SK-N-SH (cell line): ENCODE data around the gene MRGPRG. TPM values are rescaled to one million over a fixed set of nuclear protein-coding genes. Genes with fewer than 3 reads are reported as not detected.

Experiments used
- CTCF ChIA-PET: fragments of 300-600, 350-600 bp; formaldehyde crosslinking; extraction: SDS; loops from one replicate; lab custom pipeline; 2021; lab: Yijun Ruan, JAX
- POLR2A ChIA-PET: fragments of 350-600 bp; sonication (Branson Sonifier 250); formaldehyde crosslinking; extraction: SDS; loops from one replicate; lab custom pipeline; 2020; ENCODE audit warnings: antibody characterized with exemption, inconsistent platforms; lab: Yijun Ruan, JAX
- DNase-seq: peaks from one replicate; pipeline ENCODE4 v3.0.0; 2012
- H2AFZ ChIP-seq: fragments of 200-600 bp; sonication (generic); 2 replicates; pipeline ENCODE4 v1.8.1; 2016; ENCODE audit warnings: antibody characterized with exemption, mild to moderate bottlenecking, low read depth
- H3F3A ChIP-seq: fragments of 200-600 bp; sonication (generic); replicated peaks from 2 replicates; pipeline ENCODE3; 2016; ENCODE audit warnings: antibody characterized with exemption, mild to moderate bottlenecking; ENCODE audit not compliant: insufficient read depth
- H3K27ac ChIP-seq, 2 experiments: fragments of 200-500 bp in 1 of 2; fragments of 200-600 bp in 1 of 2; sonication (Bioruptor generic) in 1 of 2; sonication (generic), shearing (Covaris generic) in 1 of 2; 2 replicates each; pipeline versions ENCODE4 v1.5.1 to v1.6.1; 2014 to 2016; ENCODE audit warnings: low read depth in 2 of 2, inconsistent platforms in 1 of 2, low read length in 1 of 2, mild to moderate bottlenecking in 1 of 2, mixed read lengths in 1 of 2
- H3K27me3 ChIP-seq: fragments of 200-600 bp; sonication (generic), shearing (Covaris generic); 2 replicates; pipeline ENCODE4 v1.6.1; 2016; ENCODE audit warnings: mixed run types; ENCODE audit not compliant: insufficient read depth
- H3K36me3 ChIP-seq, 2 experiments: fragments of 200-500 bp in 1 of 2; fragments of 200-600 bp in 1 of 2; sonication (Bioruptor generic) in 1 of 2; sonication (generic) in 1 of 2; replicated peaks in 1 of 2; 2 replicates each; pipeline versions ENCODE3 to v1.5.1; 2014 to 2016; ENCODE audit warnings: low read length in 1 of 2, mild to moderate bottlenecking in 1 of 2; ENCODE audit not compliant: insufficient read depth in 2 of 2, control insufficient read depth in 1 of 2
- H3K4me1 ChIP-seq, 2 experiments: fragments of 200-500 bp in 1 of 2; fragments of 200-600 bp in 1 of 2; sonication (Bioruptor generic) in 1 of 2; sonication (generic), shearing (Covaris generic) in 1 of 2; 2 replicates each; pipeline versions ENCODE4 v1.5.1 to v1.6.1; 2014 to 2016; ENCODE audit warnings: low read depth in 1 of 2, low read length in 1 of 2, mixed run types in 1 of 2; ENCODE audit not compliant: insufficient read depth in 2 of 2, control insufficient read depth in 1 of 2
- H3K4me2 ChIP-seq: fragments of 200-600 bp; sonication (generic), shearing (Covaris generic); 2 replicates; pipeline ENCODE4 v1.6.1; 2017; ENCODE audit warnings: mixed run types
- H3K4me3 ChIP-seq, 2 experiments: fragments of 200-500 bp in 1 of 2; fragments of 200-600 bp in 1 of 2; sonication (Bioruptor generic) in 1 of 2; sonication (generic), shearing (Covaris generic) in 1 of 2; 2 replicates each; pipeline versions ENCODE4 v1.5.1 to v1.8.1; 2014 to 2016; ENCODE audit warnings: low read depth in 2 of 2, inconsistent platforms in 1 of 2, low read length in 1 of 2, mild to moderate bottlenecking in 1 of 2, mixed read lengths in 1 of 2, moderate library complexity in 1 of 2
- H3K79me2 ChIP-seq: fragments of 200-600 bp; sonication (generic); 2 replicates; pipeline ENCODE4 v1.8.1; 2017; ENCODE audit warnings: mild to moderate bottlenecking; ENCODE audit not compliant: insufficient read depth
- H3K9ac ChIP-seq: fragments of 200-600 bp; sonication (generic); 2 replicates; pipeline ENCODE4 v1.6.1; 2017; ENCODE audit warnings: mixed run types
- H3K9me2 ChIP-seq: fragments of 200-600 bp; sonication (generic); 2 replicates; pipeline ENCODE4 v1.6.1; 2017; ENCODE audit warnings: mixed run types
- H3K9me3 ChIP-seq: fragments of 200-600 bp; sonication (generic); 2 replicates; pipeline ENCODE4 v1.6.1; 2017; ENCODE audit warnings: mixed run types, mild to moderate bottlenecking, moderate library complexity
- H4K20me1 ChIP-seq: fragments of 200-600 bp; sonication (generic); 2 replicates; pipeline ENCODE4 v1.6.1; 2017; ENCODE audit warnings: mild to moderate bottlenecking, mixed run types; ENCODE audit not compliant: insufficient read depth
- FOXJ3 ChIP-seq: sonication (generic); formaldehyde crosslinking; IDR thresholded peaks from 2 replicates; pipeline ENCODE4 v1.5.1; 2020; ENCODE audit warnings: mild to moderate bottlenecking, missing genetic modification reagents
- MEF2A ChIP-seq: IDR thresholded peaks from 2 replicates; pipeline ENCODE4 v1.4.0; 2012; ENCODE audit warnings: low read depth, borderline replicate concordance
- NFIC ChIP-seq: IDR thresholded peaks from 2 replicates; pipeline ENCODE4 v1.4.0; 2012; ENCODE audit warnings: borderline replicate concordance
- POLR2AphosphoS5 ChIP-seq: IDR thresholded peaks from 2 replicates; pipeline ENCODE4 v1.6.1; 2012; ENCODE audit warnings: low read depth, low read length
- RCOR1 ChIP-seq: fragments of 150-350 bp; IDR thresholded peaks from 2 replicates; pipeline ENCODE4 v1.6.1; 2017; ENCODE audit warnings: antibody characterized with exemption, low read length
- RFX5 ChIP-seq: IDR thresholded peaks from 2 replicates; pipeline ENCODE4 v1.6.1; 2012; ENCODE audit warnings: mild to moderate bottlenecking, improper control_type of control experiment, low read length
- SIN3A ChIP-seq: IDR thresholded peaks from 2 replicates; pipeline ENCODE4 v1.6.1; 2012; ENCODE audit warnings: low read depth, mild to moderate bottlenecking, low read length, moderate library complexity, borderline replicate concordance
- SMC3 ChIP-seq: IDR thresholded peaks from 2 replicates; pipeline ENCODE4 v1.6.1; 2012; ENCODE audit warnings: low read depth, low read length, improper control_type of control experiment
- YY1 ChIP-seq: IDR thresholded peaks from 2 replicates; pipeline ENCODE4 v1.4.0; 2012; ENCODE audit warnings: low read depth, mild to moderate bottlenecking
- WGBS: methylation state at CpG from one replicate; pipeline ENCODE4 v1.1.6; 2017; ENCODE audit warnings: low lambda C conversion rate; 5-methylcytosine and 5-hydroxymethylcytosine counted together
- polyA plus RNA-seq, 3 experiments: library from polyadenylated mRNA; depleted of rRNA; stranded (reverse); fragments of >200 nt; gene quantifications; 2 replicates each; pipeline ENCODE4 v1.2.3, GENCODE V29; 2012

Gene MRGPRG
- polyA plus RNA-seq, 1 of the 3 experiments (the other 2 are of a cell fraction), result not detected

- Histone ChIP-seq H3K79me2 (no peaks in the 10 kb centered on the region), H3K4me3 (no peak overlapping the region), H3K4me2 (no peak overlapping the region), H4K20me1 (no peaks in the 10 kb centered on the region), H3K27ac (no peak overlapping the region), H3F3A (no peaks in the 10 kb centered on the region), H3K9me2 (no peaks in the 10 kb centered on the region), H3K9me3 (no peaks in the 10 kb centered on the region), H2AFZ (no peak overlapping the region), H3K9ac (no peak overlapping the region), H3K27me3 (0 out of 2 replicates have a peak, but pooled peaks cover 4% of the 10 kb centered on the region), H3K36me3 (no peaks in the 10 kb centered on the region), H3K4me1 (peaks cover 0 to 7% of the 10 kb centered on the region in 2 experiments; a peak in 1 of 4 replicates)
- ChIA-PET POLR2A (no interaction called here), CTCF (no interaction called here)
- TF ChIP-seq SIN3A, result no peak
- WGBS, result 64% methylated on average over 13 of the region's 24 CpGs
- no peak for DNase-seq
Measured at GRCh38 chr11:3170756-3171650, 47.6 kb downstream of the MRGPRG start.

- H3K9ac ChIP-seq, result no peak overlapping the region
- H3F3A ChIP-seq, result no peaks in the 10 kb centered on the region
- 73% methylated on average over 8 of the region's 18 CpGs for WGBS
- H3K4me3 ChIP-seq, result no peak overlapping the region
- no peak overlapping the region for H3K27ac ChIP-seq
- DNase-seq, result no peak
- ChIA-PET CTCF (interaction anchor here (1.0 to 1.4 kb wide), 4 partner anchors 16 to 79 kb away, joined by 3 to 4 read pairs (median 4); no protein-coding TSS in a partner anchor), POLR2A (no interaction called here)
- H3K9me2 ChIP-seq, result no peaks in the 10 kb centered on the region
- no peaks in the 10 kb centered on the region for H3K9me3 ChIP-seq
- no peaks in the 10 kb centered on the region for H3K36me3 ChIP-seq
- 0 out of 2 replicates have a peak, but pooled peaks cover 4% of the 10 kb centered on the region for H3K27me3 ChIP-seq
- H3K4me2 ChIP-seq, result peak overlapping the region; percentile 76; the same call in 1 of the 2 replicates
- no peaks in the 10 kb centered on the region for H3K79me2 ChIP-seq
- no peaks in the 10 kb centered on the region for H4K20me1 ChIP-seq
- peaks cover 0 to 11% of the 10 kb centered on the region in 2 experiments; a peak in 1 of 4 replicates for H3K4me1 ChIP-seq
- TF ChIP-seq MEF2A (no peak), SMC3 (no peak), RFX5 (no peak), POLR2AphosphoS5 (no peak), RCOR1 (no peak), YY1 (no peak), FOXJ3 (no peak), NFIC (no peak)
- no peak overlapping the region for H2AFZ ChIP-seq
Measured at GRCh38 chr11:3170044-3170755, 48.4 kb downstream of the MRGPRG start.
